Gastroesophageal sphincter (tissue), 3 donors: Measurements from ENCODE around the gene TENT4A.

Source experiments
- EP300 ChIP-seq: sonication (generic); formaldehyde crosslinking; IDR thresholded peaks from one replicate; pipeline ENCODE4 v1.6.1; 2017; ENCODE audit warnings: antibody characterized with exemption, mild to moderate bottlenecking
- POLR2A ChIP-seq, 2 donors: fragments of 450-650 bp; IDR thresholded peaks; one replicate each; pipeline ENCODE4 v1.6.1; 2017; ENCODE audit warnings: antibody characterized with exemption in 2 of 2, mild to moderate bottlenecking in 2 of 2, moderate library complexity in 1 of 2
- TF ChIP-seq, protein P1 (sequence below), 4 experiments: fragments of 200-600 bp in 2 of 4; fragments of 450-650 bp in 2 of 4; sonication (generic) in 1 of 4; IDR thresholded peaks; one replicate each; pipeline ENCODE4 v1.5.1; 2017 to 2019; ENCODE audit warnings: antibody characterized with exemption in 4 of 4, mild to moderate bottlenecking in 2 of 4, moderate library complexity in 2 of 4

DNA sequence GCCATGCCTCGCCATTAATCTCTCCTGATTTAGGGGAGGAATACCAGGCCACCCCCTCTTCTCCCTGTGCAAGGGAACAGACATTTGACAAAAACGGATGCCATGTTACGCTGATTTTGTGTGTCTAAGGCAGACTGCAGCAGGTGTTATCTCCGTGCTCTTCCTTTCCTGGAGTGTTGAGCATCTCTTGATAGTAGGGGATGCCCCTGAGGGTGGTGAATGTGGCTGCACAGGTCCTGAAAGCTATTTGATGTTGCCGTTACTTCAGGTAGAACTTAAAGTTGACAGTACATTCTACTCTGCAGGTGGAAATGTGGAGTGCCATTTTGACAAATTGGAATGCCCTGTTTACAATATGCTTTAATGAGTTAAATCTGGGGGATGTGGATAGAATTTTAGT is 21.5 kb downstream of the TENT4A start:
- TF ChIP-seq, protein P1, sequence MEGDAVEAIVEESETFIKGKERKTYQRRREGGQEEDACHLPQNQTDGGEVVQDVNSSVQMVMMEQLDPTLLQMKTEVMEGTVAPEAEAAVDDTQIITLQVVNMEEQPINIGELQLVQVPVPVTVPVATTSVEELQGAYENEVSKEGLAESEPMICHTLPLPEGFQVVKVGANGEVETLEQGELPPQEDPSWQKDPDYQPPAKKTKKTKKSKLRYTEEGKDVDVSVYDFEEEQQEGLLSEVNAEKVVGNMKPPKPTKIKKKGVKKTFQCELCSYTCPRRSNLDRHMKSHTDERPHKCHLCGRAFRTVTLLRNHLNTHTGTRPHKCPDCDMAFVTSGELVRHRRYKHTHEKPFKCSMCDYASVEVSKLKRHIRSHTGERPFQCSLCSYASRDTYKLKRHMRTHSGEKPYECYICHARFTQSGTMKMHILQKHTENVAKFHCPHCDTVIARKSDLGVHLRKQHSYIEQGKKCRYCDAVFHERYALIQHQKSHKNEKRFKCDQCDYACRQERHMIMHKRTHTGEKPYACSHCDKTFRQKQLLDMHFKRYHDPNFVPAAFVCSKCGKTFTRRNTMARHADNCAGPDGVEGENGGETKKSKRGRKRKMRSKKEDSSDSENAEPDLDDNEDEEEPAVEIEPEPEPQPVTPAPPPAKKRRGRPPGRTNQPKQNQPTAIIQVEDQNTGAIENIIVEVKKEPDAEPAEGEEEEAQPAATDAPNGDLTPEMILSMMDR (IDR thresholded peaks at IDR 0.05): no peak
- TF ChIP-seq POLR2A (IDR thresholded peaks at IDR 0.05) (no peak), EP300 (no peak)
